GM19023 (cell line): ENCODE results near the gene ZNF430.
"Not testable (repeated sequence)": the region's sequence is repeated elsewhere in the genome, so short reads cannot be mapped to it uniquely, and the experiment has no call there.

Source experiments
- ATAC-seq: cut with Tn5 transposase; IDR thresholded peaks from one replicate; pipeline ENCODE4 v1.9.1; 2021; ENCODE audit warnings: mild to moderate bottlenecking, moderate library complexity; ENCODE audit not compliant: unreplicated experiment

The ZNF430 gene

GRCh38 chr19:21020298-21021227 lies at the start of gene ZNF430:
TSS of gene ZNF430 (plus strand) at chr19:21020657. CDS start at chr19:21020801, 144 bp downstream.
- ATAC-seq = peak; percentile 95

GRCh38 chr19:20992788-20993187 lies 27.7 kb upstream of the ZNF430 start:
- ATAC-seq = not testable (repeated sequence)

GRCh38 chr19:20999731-21000352 lies 20.6 kb upstream of the ZNF430 start:
- peak; percentile 100 for ATAC-seq

- not testable (repeated sequence) for ATAC-seq
Observed at GRCh38 chr19:21021238-21021637, 781 bp downstream of the ZNF430 start.

- ATAC-seq = no peak
Observed at GRCh38 chr19:21022996-21023395, 2.5 kb downstream of the ZNF430 start.

GRCh38 chr19:21023901-21024300 lies 3.4 kb downstream of the ZNF430 start:
- no peak for ATAC-seq

GRCh38 chr19:21028969-21029268 lies 8.5 kb downstream of the ZNF430 start:
- ATAC-seq = no peak

- no peak for ATAC-seq
Observed at GRCh38 chr19:21045028-21045427, 24.6 kb downstream of the ZNF430 start.

- ATAC-seq = no peak
Observed at GRCh38 chr19:21046489-21046888, 26.0 kb downstream of the ZNF430 start.

- no peak for ATAC-seq
Observed at GRCh38 chr19:21047716-21048115, 27.3 kb downstream of the ZNF430 start.

- ATAC-seq = no peak
Observed at GRCh38 chr19:21052902-21053301, 32.4 kb downstream of the ZNF430 start.

- ATAC-seq = no peak
Observed at GRCh38 chr19:21065336-21065735, 44.9 kb downstream of the ZNF430 start.

- ATAC-seq = peak; percentile 98
Observed at GRCh38 chr19:21082011-21082975, 61.8 kb downstream of the ZNF430 start, which contains the start of gene ZNF714. TSS of gene ZNF714 (plus strand) at chr19:21082203. CDS start at chr19:21098269, 16,066 bp downstream.

- ATAC-seq = no peak
Observed at GRCh38 chr19:21084343-21084742, 63.9 kb downstream of the ZNF430 start.

- ATAC-seq = no peak
Observed at GRCh38 chr19:21087871-21088270, 67.4 kb downstream of the ZNF430 start.

- ATAC-seq = no peak
Observed at GRCh38 chr19:21092109-21092508, 71.7 kb downstream of the ZNF430 start.

- ATAC-seq = no peak
Observed at GRCh38 chr19:21094347-21095025, 74.0 kb downstream of the ZNF430 start.

GRCh38 chr19:21098291-21098690 lies 77.8 kb downstream of the ZNF430 start:
- no peak for ATAC-seq

- ATAC-seq = no peak
Observed at GRCh38 chr19:21101521-21102242, 81.2 kb downstream of the ZNF430 start.

- no peak for ATAC-seq
Observed at GRCh38 chr19:21109116-21109515, 88.7 kb downstream of the ZNF430 start.
